ENCODE results near the gene TAX1BP1.

DNA sequence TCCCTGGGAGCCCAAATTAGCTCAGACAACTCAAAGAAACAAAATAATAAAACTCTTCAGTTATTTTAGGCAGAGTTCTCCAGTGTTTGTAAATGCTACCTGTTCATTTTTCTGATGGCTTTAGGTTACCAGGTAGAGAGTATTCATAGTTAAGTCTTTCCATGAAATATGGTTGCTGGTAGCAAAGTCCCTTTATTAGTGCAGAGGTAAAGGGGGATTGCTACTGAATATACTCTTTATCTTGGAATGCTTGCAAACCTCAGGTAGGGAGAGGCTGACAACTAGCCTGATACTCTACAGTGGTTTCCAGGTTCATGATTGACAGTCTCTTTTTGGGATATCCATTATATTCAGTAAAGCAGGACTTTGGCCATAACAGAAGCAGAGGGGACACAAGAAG lies 6.5 kb downstream of the TAX1BP1 start:
- TF ChIP-seq, protein P1, sequence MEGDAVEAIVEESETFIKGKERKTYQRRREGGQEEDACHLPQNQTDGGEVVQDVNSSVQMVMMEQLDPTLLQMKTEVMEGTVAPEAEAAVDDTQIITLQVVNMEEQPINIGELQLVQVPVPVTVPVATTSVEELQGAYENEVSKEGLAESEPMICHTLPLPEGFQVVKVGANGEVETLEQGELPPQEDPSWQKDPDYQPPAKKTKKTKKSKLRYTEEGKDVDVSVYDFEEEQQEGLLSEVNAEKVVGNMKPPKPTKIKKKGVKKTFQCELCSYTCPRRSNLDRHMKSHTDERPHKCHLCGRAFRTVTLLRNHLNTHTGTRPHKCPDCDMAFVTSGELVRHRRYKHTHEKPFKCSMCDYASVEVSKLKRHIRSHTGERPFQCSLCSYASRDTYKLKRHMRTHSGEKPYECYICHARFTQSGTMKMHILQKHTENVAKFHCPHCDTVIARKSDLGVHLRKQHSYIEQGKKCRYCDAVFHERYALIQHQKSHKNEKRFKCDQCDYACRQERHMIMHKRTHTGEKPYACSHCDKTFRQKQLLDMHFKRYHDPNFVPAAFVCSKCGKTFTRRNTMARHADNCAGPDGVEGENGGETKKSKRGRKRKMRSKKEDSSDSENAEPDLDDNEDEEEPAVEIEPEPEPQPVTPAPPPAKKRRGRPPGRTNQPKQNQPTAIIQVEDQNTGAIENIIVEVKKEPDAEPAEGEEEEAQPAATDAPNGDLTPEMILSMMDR (optimal IDR thresholded peaks at IDR 0.05 in 1 of 3, IDR thresholded peaks at IDR 0.05 in 1 of 3, conservative IDR thresholded peaks at IDR 0.05 in 1 of 3; ENCODE audit: extremely low read depth in 1 of 3, insufficient read depth in 2 of 3, low read length in 3 of 3), result no peak
- no peak for TF ChIP-seq EZH2 (IDR thresholded peaks at IDR 0.05; ENCODE audit: low read length)
